ENCODE results near the gene DUSP8.

Gene DUSP8

GRCh38 chr11:1520663-1521267 is 51.3 kb downstream of the DUSP8 start:
- ChIA-PET CTCF (interaction anchor here (1.1 kb wide), 1 partner anchor 53 kb away, joined by 4 read pairs; no protein-coding TSS in a partner anchor), POLR2A (no interaction called here)
- no peak overlapping the region for H3K4me3 ChIP-seq (ENCODE audit: low read depth, low read length)
- no peak for DNase-seq (ENCODE audit: low read depth, low spot score)
- TF ChIP-seq CTCF (IDR thresholded peaks at IDR 0.05; ENCODE audit: insufficient read depth, low read length, missing control alignments): no peak

DNA sequence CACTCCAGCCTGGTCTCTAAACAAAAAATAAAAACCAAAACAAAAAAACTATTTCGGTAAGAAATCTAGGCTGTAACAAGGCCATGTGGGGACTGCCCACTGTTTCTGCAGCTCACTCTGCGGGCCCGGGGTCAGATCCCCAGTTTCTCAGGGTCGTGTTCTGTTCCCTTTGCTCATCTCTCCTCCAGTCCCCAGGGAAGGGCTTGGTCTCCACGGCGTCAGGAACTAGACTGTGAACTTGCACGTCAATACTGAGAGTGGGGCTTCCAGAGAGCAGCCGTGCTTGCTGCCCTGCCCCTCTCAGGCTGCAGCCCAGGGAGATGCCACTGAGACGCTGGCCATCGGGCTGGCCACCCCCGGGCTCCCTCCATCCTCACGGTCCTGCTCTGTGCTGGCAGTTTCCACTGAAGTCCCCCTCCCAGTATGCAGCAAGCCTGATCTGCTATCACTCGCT is 51.8 kb downstream of the DUSP8 start:
- CTCF ChIA-PET: interaction anchor here (1.2 kb wide), 1 partner anchor 55 kb away, joined by 5 read pairs; no protein-coding TSS in a partner anchor
- TF ChIP-seq CTCF (IDR thresholded peaks at IDR 0.05; ENCODE audit: insufficient read depth, low read length, missing control alignments): no peak
- POLR2A ChIA-PET: no interaction called here
- no peak overlapping the region for H3K4me3 ChIP-seq (ENCODE audit: low read depth, low read length)
- no peak for DNase-seq (ENCODE audit: low read depth, low spot score)

- ChIA-PET CTCF (interaction anchor here (0.9 to 1.6 kb wide), 4 partner anchors 12 to 55 kb away, joined by 3 to 5 read pairs (median 3); no protein-coding TSS in a partner anchor), POLR2A (no interaction called here)
- no peak for DNase-seq (ENCODE audit: low read depth, low spot score)
- no peak overlapping the region for H3K4me3 ChIP-seq (ENCODE audit: low read depth, low read length)
- no peak for TF ChIP-seq CTCF (IDR thresholded peaks at IDR 0.05; ENCODE audit: insufficient read depth, low read length, missing control alignments)
These were observed 52.8 kb downstream of the DUSP8 start for GRCh38 chr11:1519028-1520010.

- no peak for TF ChIP-seq CTCF (IDR thresholded peaks at IDR 0.05; ENCODE audit: insufficient read depth, low read length, missing control alignments)
- POLR2A ChIA-PET: no interaction called here
- no peak overlapping the region for H3K4me3 ChIP-seq (ENCODE audit: low read depth, low read length)
- no peak for DNase-seq (ENCODE audit: low read depth, low spot score)
- CTCF ChIA-PET: interaction anchor here (0.9 to 1.6 kb wide), 4 partner anchors 13 to 37 kb away, joined by 3 read pairs; no protein-coding TSS in a partner anchor
These were observed 53.8 kb downstream of the DUSP8 start for GRCh38 chr11:1518301-1518700.

- no peak overlapping the region for H3K4me3 ChIP-seq (ENCODE audit: low read depth, low read length)
- TF ChIP-seq CTCF (IDR thresholded peaks at IDR 0.05; ENCODE audit: insufficient read depth, low read length, missing control alignments): no peak
- ChIA-PET POLR2A (no interaction called here), CTCF (interaction anchor here (0.8 to 1.3 kb wide), 3 partner anchors 29 to 313 kb away, joined by 3 read pairs; no protein-coding TSS in a partner anchor)
- DNase-seq (ENCODE audit: low read depth, low spot score): no peak
These were observed 54.7 kb downstream of the DUSP8 start for GRCh38 chr11:1517117-1518005.

Measured in AG04449 (cell line).